HG03439 (cell line): ENCODE results near the gene WFS1.
A peak's percentile ranks its signal among the peaks of the same experiment; 100 is the strongest.

Experiments used
- ATAC-seq: cut with Tn5 transposase; IDR thresholded peaks from one replicate; pipeline ENCODE4 v1.9.1; 2021; ENCODE audit warnings: mild to moderate bottlenecking, moderate library complexity; ENCODE audit not compliant: unreplicated experiment

The WFS1 gene

DNA sequence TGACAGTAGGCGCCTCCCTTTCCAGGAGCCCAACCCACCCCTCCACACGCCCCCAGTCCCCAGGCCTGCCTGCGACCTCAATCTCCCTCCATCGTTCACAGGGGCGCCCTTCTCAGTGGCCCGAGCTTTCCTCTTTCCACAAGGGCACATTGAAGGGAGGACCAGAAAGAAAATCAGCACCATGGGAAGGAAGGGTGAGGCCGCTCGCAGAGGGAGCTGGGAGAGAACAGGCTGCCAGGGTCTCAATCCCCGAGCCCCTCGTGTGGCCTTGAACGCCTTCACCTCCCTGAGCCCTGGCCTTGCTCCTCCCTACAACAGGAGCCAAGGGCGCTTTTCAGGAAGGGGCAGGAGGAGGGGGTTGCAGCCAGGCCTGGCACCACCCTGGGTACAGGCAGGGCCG lies 66.5 kb downstream of the WFS1 start:
- no peak for ATAC-seq

DNA sequence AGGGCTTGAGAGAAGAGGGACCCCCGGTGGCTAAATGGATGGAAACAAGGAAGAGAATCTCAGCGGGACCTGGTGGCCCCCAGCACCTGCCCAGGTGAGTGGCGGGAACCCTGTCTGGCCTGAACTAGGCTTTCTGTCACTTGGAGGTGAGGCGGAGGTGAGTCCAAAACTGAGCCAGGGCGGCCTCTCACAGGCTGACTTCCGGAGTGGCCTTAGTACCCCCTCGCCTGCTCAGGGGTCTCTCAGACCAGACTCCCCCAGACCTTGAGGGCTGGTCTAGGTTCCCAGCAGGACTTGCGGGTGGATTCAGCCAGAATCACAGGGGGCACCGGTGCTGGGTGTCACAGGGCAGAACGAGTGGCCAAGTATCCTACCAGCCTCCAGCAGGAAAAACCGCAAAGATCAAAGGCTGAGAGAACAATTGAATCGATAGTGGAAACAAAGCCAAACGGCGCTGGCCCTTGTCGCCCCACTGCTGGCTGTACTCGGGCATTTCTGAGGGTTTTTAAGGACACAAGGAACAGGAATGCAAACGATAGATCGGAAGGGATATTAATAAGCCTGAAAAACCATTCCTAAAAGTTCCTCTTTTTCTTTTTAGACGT lies 67.8 kb downstream of the WFS1 start:
- no peak for ATAC-seq

GRCh38 chr4:6338175-6338950 lies 68.7 kb downstream of the WFS1 start:
- ATAC-seq: no peak

DNA sequence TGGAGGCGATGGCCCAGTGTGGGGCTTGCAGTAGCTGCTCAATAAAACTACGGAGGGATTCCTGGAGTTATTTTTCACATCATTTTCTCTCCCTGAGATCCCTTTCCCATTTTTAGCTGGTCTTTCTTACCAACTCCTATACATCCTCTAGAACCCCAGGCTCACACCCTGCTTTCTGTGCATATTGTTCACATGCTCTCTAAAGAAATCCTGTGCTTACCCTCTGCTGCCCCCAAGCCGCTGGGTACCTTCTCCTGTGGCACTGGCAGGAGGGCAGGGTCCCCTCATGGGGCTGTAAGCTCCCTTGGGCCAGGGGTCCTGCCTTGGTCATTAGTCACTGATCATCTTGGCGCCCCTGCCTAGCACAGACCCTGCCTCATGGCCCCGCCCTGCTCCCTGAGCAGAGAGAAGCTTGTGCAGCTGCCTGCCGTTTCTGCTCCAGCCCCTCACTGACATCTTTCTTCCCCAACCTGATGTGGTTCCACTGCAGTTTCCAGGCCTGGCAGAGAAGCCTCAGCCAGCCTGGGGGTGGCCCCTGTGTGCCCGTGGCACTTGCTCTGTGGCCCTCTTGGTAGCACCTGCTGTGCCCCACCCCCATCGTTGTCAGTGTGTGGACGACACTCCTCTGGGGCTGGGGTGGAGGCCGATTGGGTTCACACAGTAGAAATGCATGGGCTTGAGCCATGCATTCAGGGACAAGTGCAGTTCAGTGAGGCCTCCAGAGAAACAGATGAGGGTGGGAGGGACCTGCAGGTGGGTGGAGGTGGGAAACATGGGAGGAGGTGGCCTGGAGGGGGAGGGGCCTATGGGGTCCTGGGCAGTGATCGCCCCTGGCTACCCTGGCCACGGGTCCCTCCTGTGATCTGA lies 69.5 kb downstream of the WFS1 start:
- no peak for ATAC-seq

GRCh38 chr4:6339818-6340445 lies 70.3 kb downstream of the WFS1 start:
- no peak for ATAC-seq

DNA sequence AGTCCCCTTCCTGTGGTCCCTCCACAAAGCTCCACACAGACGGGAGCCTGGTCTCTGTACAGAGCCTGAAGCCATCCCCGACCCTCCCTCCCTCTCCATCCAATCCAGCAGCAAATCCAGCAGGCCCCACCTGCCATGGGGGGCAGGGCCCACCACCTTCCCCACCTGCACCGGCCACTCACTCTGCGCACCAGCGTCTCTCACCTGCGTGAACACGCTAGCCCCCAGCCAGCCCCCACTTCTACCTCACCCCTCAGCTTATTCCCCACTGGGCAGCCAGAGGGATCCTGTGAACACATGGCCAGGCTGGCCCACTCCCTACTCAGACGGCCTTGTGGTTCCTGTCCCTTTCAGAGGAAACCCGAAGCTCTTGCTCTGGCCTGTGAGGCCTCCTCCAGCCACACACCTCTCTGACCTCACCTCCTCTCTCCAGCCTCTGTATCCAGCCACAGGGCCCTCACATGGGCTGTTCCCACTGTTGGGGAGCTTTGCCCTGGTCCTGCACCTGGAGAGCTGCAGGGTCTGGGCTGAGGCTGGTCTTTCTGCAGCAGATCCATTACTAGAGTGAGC lies 70.9 kb downstream of the WFS1 start:
- ATAC-seq: no peak

DNA sequence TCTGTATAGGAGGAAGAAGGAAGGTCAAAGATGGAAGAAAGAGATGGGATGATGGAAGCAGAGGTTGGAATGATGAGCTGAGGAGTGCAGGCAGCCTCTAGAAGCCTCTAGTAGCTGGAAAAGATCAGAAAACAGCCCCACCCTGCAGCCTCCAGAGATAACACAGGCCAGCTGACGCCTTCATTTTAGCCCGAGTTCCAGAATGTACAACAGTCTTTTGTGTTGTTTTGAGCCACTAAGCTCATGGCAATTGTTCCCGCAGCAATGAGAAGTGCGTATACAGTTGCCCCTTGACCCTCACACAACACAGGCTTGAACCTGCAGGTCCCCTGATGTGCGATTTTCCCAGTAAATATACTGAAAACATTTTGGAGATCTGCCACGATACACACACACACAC lies 72.0 kb downstream of the WFS1 start:
- ATAC-seq: no peak

DNA sequence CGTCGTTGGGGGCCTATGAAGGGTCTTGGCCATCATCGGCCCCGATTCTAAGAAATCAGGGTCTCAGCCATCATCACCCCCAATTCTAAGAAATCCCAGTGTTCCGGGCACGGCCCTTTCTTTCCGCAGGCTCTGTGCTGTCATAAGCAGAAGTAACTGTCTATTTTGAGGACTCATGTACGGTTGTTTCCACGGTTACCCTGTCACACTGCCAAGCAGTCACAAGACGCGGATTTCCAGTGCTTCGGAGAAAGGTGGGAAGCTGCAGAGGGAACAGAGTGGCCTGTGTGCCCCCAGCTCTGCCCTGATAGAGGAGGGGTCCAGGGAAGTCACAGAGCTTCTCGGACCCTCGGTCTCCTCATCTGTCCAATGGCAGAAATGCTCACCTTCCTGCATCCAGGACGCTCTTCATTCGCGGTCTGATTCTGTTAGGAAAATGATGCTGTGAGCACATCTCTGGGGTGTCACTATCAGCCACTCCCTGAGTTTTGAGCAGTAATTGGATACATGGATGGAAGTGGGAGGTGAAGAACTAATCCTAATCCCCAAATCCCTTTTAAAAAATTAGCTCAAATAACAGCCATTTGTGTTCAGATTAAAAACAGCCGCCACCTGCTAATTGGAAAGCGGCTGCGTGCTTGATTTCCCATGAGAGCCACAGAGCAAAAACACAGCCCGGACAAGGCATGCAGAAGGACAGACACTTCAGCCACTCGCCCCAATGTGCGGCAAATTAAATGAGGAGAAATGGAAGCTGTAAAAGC lies 73.1 kb downstream of the WFS1 start:
- ATAC-seq: no peak

GRCh38 chr4:6343939-6344408 lies 74.3 kb downstream of the WFS1 start:
- ATAC-seq: peak; percentile 64

GRCh38 chr4:6345096-6345830 lies 75.6 kb downstream of the WFS1 start:
- ATAC-seq: no peak

- no peak for ATAC-seq
These were observed 76.2 kb downstream of the WFS1 start for GRCh38 chr4:6345866-6346265.

GRCh38 chr4:6346373-6347110 lies 76.9 kb downstream of the WFS1 start:
- no peak for ATAC-seq

- ATAC-seq: no peak
These were observed 77.9 kb downstream of the WFS1 start for GRCh38 chr4:6347511-6348045.

DNA sequence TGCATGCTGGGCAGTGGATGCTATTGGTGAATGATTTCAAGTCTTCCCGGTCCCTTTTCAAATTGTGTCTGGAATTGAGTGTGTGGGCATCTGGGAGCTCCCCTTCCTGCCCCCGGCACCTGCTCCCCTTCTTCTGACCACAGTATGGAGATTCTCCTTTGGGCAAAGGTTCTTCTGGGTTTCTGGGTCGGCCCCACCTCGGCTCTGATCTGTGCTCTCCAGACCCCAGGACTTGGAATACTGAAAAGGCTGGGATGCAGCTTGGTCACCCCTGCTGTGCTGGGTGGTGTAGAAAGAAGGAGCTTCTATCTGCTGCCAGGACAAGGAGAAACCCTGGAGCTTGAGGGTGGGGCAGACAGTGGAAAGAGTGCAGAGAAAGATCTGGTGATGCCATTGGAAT lies 78.8 kb downstream of the WFS1 start:
- ATAC-seq: no peak

DNA sequence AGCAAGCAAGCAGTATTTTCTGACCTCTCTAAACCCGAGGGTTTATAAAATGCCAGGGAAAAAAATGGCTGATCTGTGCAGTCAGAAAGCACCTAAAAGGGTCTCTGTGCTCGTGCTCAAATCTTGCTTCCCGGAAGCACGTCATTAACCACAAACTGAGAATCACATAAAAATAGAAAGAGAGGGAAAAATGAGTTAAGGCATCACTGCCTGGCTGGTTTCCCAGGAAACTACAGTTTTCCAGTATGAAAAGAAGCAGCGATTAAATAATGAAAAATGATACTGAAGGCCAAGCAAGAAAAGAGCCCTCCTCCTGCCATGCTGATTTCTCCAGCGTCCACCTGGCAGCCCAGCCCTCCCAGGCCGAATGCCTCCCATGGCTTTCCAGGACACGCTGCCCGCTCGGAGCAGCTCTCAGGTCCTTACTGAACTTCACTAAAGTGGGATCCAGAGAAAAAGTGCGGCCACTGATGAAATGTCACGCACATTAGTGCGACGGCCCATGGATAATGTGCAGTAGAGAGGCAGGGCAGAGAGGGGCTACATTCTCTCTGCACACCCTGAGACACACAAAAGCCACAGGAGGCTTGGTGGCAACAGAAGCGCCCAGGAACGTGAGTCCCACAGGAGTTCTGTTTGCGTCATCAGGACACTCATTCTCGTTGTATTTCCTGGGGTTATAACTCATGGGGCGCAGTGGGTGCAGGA lies 80.4 kb downstream of the WFS1 start:
- no peak for ATAC-seq

DNA sequence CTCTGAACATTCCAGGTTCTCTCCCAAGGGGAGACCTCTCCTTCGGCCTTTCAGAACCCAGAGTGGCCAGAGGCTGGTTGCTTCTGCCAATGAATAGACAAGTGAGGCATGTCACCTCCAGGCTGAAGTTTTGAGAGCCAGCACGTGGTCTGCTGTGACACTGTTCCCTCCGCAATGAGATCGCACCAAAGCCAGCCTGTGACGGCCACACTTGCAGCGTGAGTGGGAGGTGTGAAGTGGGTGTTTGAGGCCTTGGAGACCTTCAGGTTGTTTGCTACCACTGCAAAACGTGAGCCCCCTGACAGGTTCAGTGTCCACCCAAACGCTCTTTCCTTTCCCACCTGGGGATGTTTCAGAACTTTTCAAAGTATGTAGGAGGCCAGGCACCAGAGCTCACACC lies 81.0 kb downstream of the WFS1 start:
- no peak for ATAC-seq

- no peak for ATAC-seq
These were observed 81.8 kb downstream of the WFS1 start for GRCh38 chr4:6351246-6352000.
